SK-N-SH (cell line): Measurements from ENCODE around the gene MEF2D. TPM values are rescaled to one million over a fixed set of nuclear protein-coding genes. Genes with fewer than 3 reads are reported as not detected.

ENCODE experiments used
- CTCF ChIA-PET: fragments of 300-600, 350-600 bp; formaldehyde crosslinking; extraction: SDS; loops from one replicate; lab custom pipeline; 2021; lab: Yijun Ruan, JAX
- POLR2A ChIA-PET: fragments of 350-600 bp; sonication (Branson Sonifier 250); formaldehyde crosslinking; extraction: SDS; loops from one replicate; lab custom pipeline; 2020; ENCODE audit warnings: antibody characterized with exemption, inconsistent platforms; lab: Yijun Ruan, JAX
- DNase-seq: peaks from one replicate; pipeline ENCODE4 v3.0.0; 2012
- H2AFZ ChIP-seq: fragments of 200-600 bp; sonication (generic); 2 replicates; pipeline ENCODE4 v1.8.1; 2016; ENCODE audit warnings: antibody characterized with exemption, mild to moderate bottlenecking, low read depth
- H3F3A ChIP-seq: fragments of 200-600 bp; sonication (generic); replicated peaks from 2 replicates; pipeline ENCODE3; 2016; ENCODE audit warnings: antibody characterized with exemption, mild to moderate bottlenecking; ENCODE audit not compliant: insufficient read depth
- H3K27ac ChIP-seq, 2 experiments: fragments of 200-500 bp in 1 of 2; fragments of 200-600 bp in 1 of 2; sonication (Bioruptor generic) in 1 of 2; sonication (generic), shearing (Covaris generic) in 1 of 2; 2 replicates each; pipeline versions ENCODE4 v1.5.1 to v1.6.1; 2014 to 2016; ENCODE audit warnings: low read depth in 2 of 2, inconsistent platforms in 1 of 2, low read length in 1 of 2, mild to moderate bottlenecking in 1 of 2, mixed read lengths in 1 of 2
- H3K27me3 ChIP-seq: fragments of 200-600 bp; sonication (generic), shearing (Covaris generic); 2 replicates; pipeline ENCODE4 v1.6.1; 2016; ENCODE audit warnings: mixed run types; ENCODE audit not compliant: insufficient read depth
- H3K36me3 ChIP-seq, 2 experiments: fragments of 200-500 bp in 1 of 2; fragments of 200-600 bp in 1 of 2; sonication (Bioruptor generic) in 1 of 2; sonication (generic) in 1 of 2; replicated peaks in 1 of 2; 2 replicates each; pipeline versions ENCODE3 to v1.5.1; 2014 to 2016; ENCODE audit warnings: low read length in 1 of 2, mild to moderate bottlenecking in 1 of 2; ENCODE audit not compliant: insufficient read depth in 2 of 2, control insufficient read depth in 1 of 2
- H3K4me1 ChIP-seq, 2 experiments: fragments of 200-500 bp in 1 of 2; fragments of 200-600 bp in 1 of 2; sonication (Bioruptor generic) in 1 of 2; sonication (generic), shearing (Covaris generic) in 1 of 2; 2 replicates each; pipeline versions ENCODE4 v1.5.1 to v1.6.1; 2014 to 2016; ENCODE audit warnings: low read depth in 1 of 2, low read length in 1 of 2, mixed run types in 1 of 2; ENCODE audit not compliant: insufficient read depth in 2 of 2, control insufficient read depth in 1 of 2
- H3K4me2 ChIP-seq: fragments of 200-600 bp; sonication (generic), shearing (Covaris generic); 2 replicates; pipeline ENCODE4 v1.6.1; 2017; ENCODE audit warnings: mixed run types
- H3K4me3 ChIP-seq, 2 experiments: fragments of 200-500 bp in 1 of 2; fragments of 200-600 bp in 1 of 2; sonication (Bioruptor generic) in 1 of 2; sonication (generic), shearing (Covaris generic) in 1 of 2; 2 replicates each; pipeline versions ENCODE4 v1.5.1 to v1.8.1; 2014 to 2016; ENCODE audit warnings: low read depth in 2 of 2, inconsistent platforms in 1 of 2, low read length in 1 of 2, mild to moderate bottlenecking in 1 of 2, mixed read lengths in 1 of 2, moderate library complexity in 1 of 2
- H3K79me2 ChIP-seq: fragments of 200-600 bp; sonication (generic); 2 replicates; pipeline ENCODE4 v1.8.1; 2017; ENCODE audit warnings: mild to moderate bottlenecking; ENCODE audit not compliant: insufficient read depth
- H3K9ac ChIP-seq: fragments of 200-600 bp; sonication (generic); 2 replicates; pipeline ENCODE4 v1.6.1; 2017; ENCODE audit warnings: mixed run types
- H3K9me2 ChIP-seq: fragments of 200-600 bp; sonication (generic); 2 replicates; pipeline ENCODE4 v1.6.1; 2017; ENCODE audit warnings: mixed run types
- H3K9me3 ChIP-seq: fragments of 200-600 bp; sonication (generic); 2 replicates; pipeline ENCODE4 v1.6.1; 2017; ENCODE audit warnings: mixed run types, mild to moderate bottlenecking, moderate library complexity
- H4K20me1 ChIP-seq: fragments of 200-600 bp; sonication (generic); 2 replicates; pipeline ENCODE4 v1.6.1; 2017; ENCODE audit warnings: mild to moderate bottlenecking, mixed run types; ENCODE audit not compliant: insufficient read depth
- ELF1 ChIP-seq: IDR thresholded peaks from 2 replicates; pipeline ENCODE4 v1.4.0; 2012
- EP300 ChIP-seq, 2 experiments: IDR thresholded peaks; 2 replicates each; pipeline versions ENCODE4 v1.4.0 to v1.6.1; 2012; ENCODE audit warnings: borderline replicate concordance in 1 of 2, low read depth in 1 of 2, low read length in 1 of 2
- FOXM1 ChIP-seq: IDR thresholded peaks from 2 replicates; pipeline ENCODE4 v1.4.0; 2012; ENCODE audit warnings: low read depth, mild to moderate bottlenecking
- JUND ChIP-seq: IDR thresholded peaks from 2 replicates; pipeline ENCODE4 v1.4.0; 2012
- PBX3 ChIP-seq: IDR thresholded peaks from 2 replicates; pipeline ENCODE4; 2012
- POLR2AphosphoS5 ChIP-seq: IDR thresholded peaks from 2 replicates; pipeline ENCODE4 v1.6.1; 2012; ENCODE audit warnings: low read depth, low read length
- RAD21 ChIP-seq: IDR thresholded peaks from 2 replicates; pipeline ENCODE4 v1.6.1; 2012; ENCODE audit warnings: mild to moderate bottlenecking, low read length
- RFX5 ChIP-seq: IDR thresholded peaks from 2 replicates; pipeline ENCODE4 v1.6.1; 2012; ENCODE audit warnings: mild to moderate bottlenecking, improper control_type of control experiment, low read length
- SIN3A ChIP-seq: IDR thresholded peaks from 2 replicates; pipeline ENCODE4 v1.6.1; 2012; ENCODE audit warnings: low read depth, mild to moderate bottlenecking, low read length, moderate library complexity, borderline replicate concordance
- SMC3 ChIP-seq: IDR thresholded peaks from 2 replicates; pipeline ENCODE4 v1.6.1; 2012; ENCODE audit warnings: low read depth, low read length, improper control_type of control experiment
- USF2 ChIP-seq: fragments of 150-350 bp; IDR thresholded peaks from 2 replicates; pipeline ENCODE4 v1.6.1; 2017; ENCODE audit warnings: antibody characterized with exemption, low read length, low read depth, borderline replicate concordance
- WGBS: methylation state at CpG from one replicate; pipeline ENCODE4 v1.1.6; 2017; ENCODE audit warnings: low lambda C conversion rate; 5-methylcytosine and 5-hydroxymethylcytosine counted together
- polyA plus RNA-seq, 3 experiments: library from polyadenylated mRNA; depleted of rRNA; stranded (reverse); fragments of >200 nt; gene quantifications; 2 replicates each; pipeline ENCODE4 v1.2.3, GENCODE V29; 2012
- TF ChIP-seq, protein P1 (sequence below): fragments of 200-600 bp; sonication (generic); IDR thresholded peaks from 2 replicates; pipeline ENCODE4 v1.6.1; 2017; ENCODE audit warnings: antibody characterized with exemption, mild to moderate bottlenecking, moderate library complexity
- TF ChIP-seq, protein P2 (sequence below): IDR thresholded peaks from 2 replicates; pipeline ENCODE4 v1.4.0; 2012; ENCODE audit warnings: low read depth
- TF ChIP-seq, protein P3 (sequence below): IDR thresholded peaks from 2 replicates; pipeline ENCODE4 v1.4.0; 2012; ENCODE audit warnings: low read depth, borderline replicate concordance

The MEF2D gene
- polyA plus RNA-seq, 1 of the 3 experiments (the other 2 are of a cell fraction): 14.3 TPM

- H3K9me2 ChIP-seq: no peaks in the 10 kb centered on the region
- H3K4me2 ChIP-seq: no peak overlapping the region
- H3K27me3 ChIP-seq: peaks cover 78% of the 10 kb centered on the region
- H3F3A ChIP-seq: no peaks in the 10 kb centered on the region
- ChIA-PET POLR2A (interaction anchor here (0.6 kb wide), 1 partner anchor 13 kb away, joined by 4 read pairs; no protein-coding TSS in a partner anchor), CTCF (interaction anchor here (0.8 to 29.5 kb wide), 9 partner anchors 8 to 257 kb away, joined by 3 to 412 read pairs (median 4); no protein-coding TSS in a partner anchor)
- no peak for DNase-seq
- no peaks in the 10 kb centered on the region for H3K36me3 ChIP-seq
- TF ChIP-seq SMC3 (no peak), PBX3 (no peak), USF2 (no peak), JUND (no peak), SIN3A (no peak), RAD21 (no peak), POLR2AphosphoS5 (no peak), FOXM1 (no peak), RFX5 (no peak), ELF1 (no peak), EP300 (IDR thresholded peaks at IDR 0.05; ENCODE audit: borderline replicate concordance in 1 of 2, low read depth in 1 of 2, low read length in 1 of 2) (no peak)
- TF ChIP-seq, protein P1, sequence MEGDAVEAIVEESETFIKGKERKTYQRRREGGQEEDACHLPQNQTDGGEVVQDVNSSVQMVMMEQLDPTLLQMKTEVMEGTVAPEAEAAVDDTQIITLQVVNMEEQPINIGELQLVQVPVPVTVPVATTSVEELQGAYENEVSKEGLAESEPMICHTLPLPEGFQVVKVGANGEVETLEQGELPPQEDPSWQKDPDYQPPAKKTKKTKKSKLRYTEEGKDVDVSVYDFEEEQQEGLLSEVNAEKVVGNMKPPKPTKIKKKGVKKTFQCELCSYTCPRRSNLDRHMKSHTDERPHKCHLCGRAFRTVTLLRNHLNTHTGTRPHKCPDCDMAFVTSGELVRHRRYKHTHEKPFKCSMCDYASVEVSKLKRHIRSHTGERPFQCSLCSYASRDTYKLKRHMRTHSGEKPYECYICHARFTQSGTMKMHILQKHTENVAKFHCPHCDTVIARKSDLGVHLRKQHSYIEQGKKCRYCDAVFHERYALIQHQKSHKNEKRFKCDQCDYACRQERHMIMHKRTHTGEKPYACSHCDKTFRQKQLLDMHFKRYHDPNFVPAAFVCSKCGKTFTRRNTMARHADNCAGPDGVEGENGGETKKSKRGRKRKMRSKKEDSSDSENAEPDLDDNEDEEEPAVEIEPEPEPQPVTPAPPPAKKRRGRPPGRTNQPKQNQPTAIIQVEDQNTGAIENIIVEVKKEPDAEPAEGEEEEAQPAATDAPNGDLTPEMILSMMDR: no peak
- TF ChIP-seq, protein P2, sequence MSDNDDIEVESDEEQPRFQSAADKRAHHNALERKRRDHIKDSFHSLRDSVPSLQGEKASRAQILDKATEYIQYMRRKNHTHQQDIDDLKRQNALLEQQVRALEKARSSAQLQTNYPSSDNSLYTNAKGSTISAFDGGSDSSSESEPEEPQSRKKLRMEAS: no peak
- TF ChIP-seq, protein P3, sequence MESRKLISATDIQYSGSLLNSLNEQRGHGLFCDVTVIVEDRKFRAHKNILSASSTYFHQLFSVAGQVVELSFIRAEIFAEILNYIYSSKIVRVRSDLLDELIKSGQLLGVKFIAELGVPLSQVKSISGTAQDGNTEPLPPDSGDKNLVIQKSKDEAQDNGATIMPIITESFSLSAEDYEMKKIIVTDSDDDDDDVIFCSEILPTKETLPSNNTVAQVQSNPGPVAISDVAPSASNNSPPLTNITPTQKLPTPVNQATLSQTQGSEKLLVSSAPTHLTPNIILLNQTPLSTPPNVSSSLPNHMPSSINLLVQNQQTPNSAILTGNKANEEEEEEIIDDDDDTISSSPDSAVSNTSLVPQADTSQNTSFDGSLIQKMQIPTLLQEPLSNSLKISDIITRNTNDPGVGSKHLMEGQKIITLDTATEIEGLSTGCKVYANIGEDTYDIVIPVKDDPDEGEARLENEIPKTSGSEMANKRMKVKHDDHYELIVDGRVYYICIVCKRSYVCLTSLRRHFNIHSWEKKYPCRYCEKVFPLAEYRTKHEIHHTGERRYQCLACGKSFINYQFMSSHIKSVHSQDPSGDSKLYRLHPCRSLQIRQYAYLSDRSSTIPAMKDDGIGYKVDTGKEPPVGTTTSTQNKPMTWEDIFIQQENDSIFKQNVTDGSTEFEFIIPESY: no peak
- H4K20me1 ChIP-seq: no peaks in the 10 kb centered on the region
- H3K79me2 ChIP-seq: no peaks in the 10 kb centered on the region
- H3K4me3 ChIP-seq: no peak overlapping the region
- no peak overlapping the region for H3K9ac ChIP-seq
- 55% methylated on average over 12 of the region's 12 CpGs for WGBS
- no peak overlapping the region for H2AFZ ChIP-seq
- no peak overlapping the region for H3K27ac ChIP-seq
- H3K9me3 ChIP-seq: no peaks in the 10 kb centered on the region
- no peaks in the 10 kb centered on the region; a peak in 1 of 4 replicates for H3K4me1 ChIP-seq
These were observed 68.6 kb downstream of the MEF2D start for GRCh38 chr1:156431769-156432668.
